ENCODE data around the gene GRIK4. TPM values are rescaled to one million over a fixed set of nuclear protein-coding genes. Genes with fewer than 3 reads are reported as not detected.

The GRIK4 gene
- not detected in 5 replicates for total RNA-seq (2022; extraction: Qiagen RNA extraction)

GRCh38 chr11:120511116-120511819 lies at the start of gene GRIK4:
GRIK4 (plus strand) TSS chr11:120511748; CDS start chr11:120660319, 148,571 bp downstream.

GRCh38 chr11:121023848-121024751 lies 512.6 kb downstream of the GRIK4 start, which contains the start of gene TBCEL:
TBCEL (plus strand) TSS chr11:121024102; CDS start chr11:121045691, 21,589 bp downstream.

Other genes starting within 250 kb of the GRIK4 start
- gene TLCD5, start 186.4 kb upstream of the GRIK4 start, total RNA-seq (2022; extraction: Qiagen RNA extraction): 5.3 to 7.9 TPM (median 7.0 TPM) in 5 replicates
- gene ARHGEF12, start 175.3 kb upstream of the GRIK4 start, total RNA-seq (2022; extraction: Qiagen RNA extraction): 11.8 to 16.1 TPM (median 14.2 TPM) in 5 replicates